Chondrocyte (in vitro differentiated cells): Measurements from ENCODE around the gene PHRF1. TPM values are rescaled to one million over a fixed set of nuclear protein-coding genes. Genes with fewer than 3 reads are reported as not detected.

ENCODE experiments used
- DNase-seq: peaks from one replicate; pipeline ENCODE4 v3.0.0; 2021; ENCODE audit warnings: mixed read lengths, low spot score
- H3K27ac Mint-ChIP-seq: one replicate; pipeline ENCODE4 v1.8.0; 2021; ENCODE audit warnings: mild to moderate bottlenecking, moderate library complexity, mixed read lengths; ENCODE audit not compliant: unreplicated experiment
- H3K27me3 Mint-ChIP-seq: 2 replicates; pipeline ENCODE4 v1.8.0; 2021; ENCODE audit warnings: low read depth, mixed read lengths
- H3K36me3 Mint-ChIP-seq: 2 replicates; pipeline ENCODE4 v1.8.0; 2021; ENCODE audit warnings: low read depth, mixed read lengths
- H3K4me1 Mint-ChIP-seq: 2 replicates; pipeline ENCODE4 v1.8.0; 2021; ENCODE audit warnings: low read depth, mild to moderate bottlenecking, mixed read lengths
- H3K4me3 Mint-ChIP-seq: one replicate; pipeline ENCODE4 v1.8.0; 2021; ENCODE audit warnings: mild to moderate bottlenecking, moderate library complexity, mixed read lengths; ENCODE audit not compliant: unreplicated experiment
- H3K9me3 Mint-ChIP-seq: 2 replicates; pipeline ENCODE4 v1.8.0; 2021; ENCODE audit warnings: low read depth, mixed read lengths
- total RNA-seq: library from RNA; stranded (reverse); gene quantifications from 3 replicates; pipeline ENCODE4 v1.2.1, GENCODE V29; 2021
- TF ChIP-seq, protein P1 (sequence below): fragments of 200-600 bp; sonication (generic); IDR thresholded peaks from 2 replicates; pipeline ENCODE4 v1.5.0; 2021; ENCODE audit warnings: antibody characterized with exemption, mild to moderate bottlenecking, moderate library complexity

Gene PHRF1
- total RNA-seq, 1 donor from 2014 or later = 25.9 TPM

DNA sequence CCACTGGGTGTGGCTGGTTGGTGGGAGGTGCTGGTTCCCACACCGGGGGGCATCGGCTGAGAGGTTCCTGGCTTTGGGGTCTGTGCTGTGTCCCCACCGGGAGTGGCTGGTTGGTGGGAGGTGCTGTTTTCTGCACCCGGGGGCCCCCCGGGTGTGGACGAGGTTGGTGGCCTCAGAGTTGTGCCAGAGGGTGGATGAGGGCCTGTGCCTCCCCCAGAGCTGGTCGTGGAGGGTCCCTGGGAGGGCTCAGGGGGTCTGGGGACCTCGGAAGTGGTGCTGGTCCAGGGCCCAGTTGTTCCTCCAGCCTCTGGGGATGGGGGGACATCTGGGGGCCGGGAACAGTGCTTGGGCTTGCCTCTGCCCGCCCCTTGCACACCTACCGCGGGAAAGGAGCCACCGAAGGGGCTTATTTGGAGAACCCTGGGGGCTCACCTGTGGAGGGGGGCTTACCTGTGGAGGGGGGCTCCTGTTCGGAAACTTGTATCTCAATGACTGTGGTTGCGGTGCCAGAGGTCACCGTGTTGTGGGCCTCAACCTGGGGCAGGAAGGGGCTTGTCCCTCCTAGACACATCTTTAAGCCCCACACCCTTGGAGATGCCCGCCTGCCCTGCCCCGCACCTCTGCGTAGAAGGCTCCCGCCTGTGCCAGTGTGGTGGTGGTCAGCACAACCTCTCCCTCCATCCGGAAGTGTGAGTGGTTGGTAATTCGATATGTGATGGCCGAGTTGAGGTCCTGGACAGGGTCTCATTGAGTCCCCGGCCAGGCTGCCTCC is 42.8 kb downstream of the PHRF1 start:
- no peaks in the 10 kb centered on the region for H3K36me3 Mint-ChIP-seq
- H3K9me3 Mint-ChIP-seq = no peaks in the 10 kb centered on the region
- peaks cover 22% of the 10 kb centered on the region for H3K4me1 Mint-ChIP-seq
- H3K27ac Mint-ChIP-seq = no peak overlapping the region
- no peak overlapping the region for H3K4me3 Mint-ChIP-seq
- DNase-seq = no peak
- H3K27me3 Mint-ChIP-seq = no peaks in the 10 kb centered on the region
- TF ChIP-seq, protein P1, sequence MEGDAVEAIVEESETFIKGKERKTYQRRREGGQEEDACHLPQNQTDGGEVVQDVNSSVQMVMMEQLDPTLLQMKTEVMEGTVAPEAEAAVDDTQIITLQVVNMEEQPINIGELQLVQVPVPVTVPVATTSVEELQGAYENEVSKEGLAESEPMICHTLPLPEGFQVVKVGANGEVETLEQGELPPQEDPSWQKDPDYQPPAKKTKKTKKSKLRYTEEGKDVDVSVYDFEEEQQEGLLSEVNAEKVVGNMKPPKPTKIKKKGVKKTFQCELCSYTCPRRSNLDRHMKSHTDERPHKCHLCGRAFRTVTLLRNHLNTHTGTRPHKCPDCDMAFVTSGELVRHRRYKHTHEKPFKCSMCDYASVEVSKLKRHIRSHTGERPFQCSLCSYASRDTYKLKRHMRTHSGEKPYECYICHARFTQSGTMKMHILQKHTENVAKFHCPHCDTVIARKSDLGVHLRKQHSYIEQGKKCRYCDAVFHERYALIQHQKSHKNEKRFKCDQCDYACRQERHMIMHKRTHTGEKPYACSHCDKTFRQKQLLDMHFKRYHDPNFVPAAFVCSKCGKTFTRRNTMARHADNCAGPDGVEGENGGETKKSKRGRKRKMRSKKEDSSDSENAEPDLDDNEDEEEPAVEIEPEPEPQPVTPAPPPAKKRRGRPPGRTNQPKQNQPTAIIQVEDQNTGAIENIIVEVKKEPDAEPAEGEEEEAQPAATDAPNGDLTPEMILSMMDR = no peak

DNA sequence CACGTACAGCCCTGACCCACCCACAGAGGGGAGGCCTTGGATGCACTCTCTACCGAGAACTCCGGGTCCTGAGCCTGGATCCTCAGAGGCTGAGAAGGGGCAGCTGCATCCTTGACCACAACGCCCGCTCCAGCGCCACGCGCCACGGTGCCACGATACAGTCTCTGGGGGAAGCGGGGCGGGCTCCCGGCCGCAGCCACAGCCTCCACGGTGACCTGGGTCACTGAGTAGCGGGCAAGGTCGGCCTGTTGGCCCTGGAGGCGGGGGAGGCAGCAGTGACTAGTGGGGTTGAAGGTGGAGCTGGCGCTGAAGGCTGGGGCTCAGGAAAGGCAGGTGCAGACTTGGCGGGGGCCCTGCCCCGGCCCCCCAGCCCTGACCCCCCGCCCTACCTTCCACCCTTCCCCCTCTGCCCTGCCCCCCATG is 43.4 kb downstream of the PHRF1 start:
- Mint-ChIP-seq H3K4me1 (peaks cover 16% of the 10 kb centered on the region), H3K27me3 (no peaks in the 10 kb centered on the region), H3K4me3 (no peak overlapping the region), H3K36me3 (no peaks in the 10 kb centered on the region), H3K27ac (no peak overlapping the region), H3K9me3 (no peaks in the 10 kb centered on the region)
- TF ChIP-seq, protein P1 = no peak
- no peak for DNase-seq

DNA sequence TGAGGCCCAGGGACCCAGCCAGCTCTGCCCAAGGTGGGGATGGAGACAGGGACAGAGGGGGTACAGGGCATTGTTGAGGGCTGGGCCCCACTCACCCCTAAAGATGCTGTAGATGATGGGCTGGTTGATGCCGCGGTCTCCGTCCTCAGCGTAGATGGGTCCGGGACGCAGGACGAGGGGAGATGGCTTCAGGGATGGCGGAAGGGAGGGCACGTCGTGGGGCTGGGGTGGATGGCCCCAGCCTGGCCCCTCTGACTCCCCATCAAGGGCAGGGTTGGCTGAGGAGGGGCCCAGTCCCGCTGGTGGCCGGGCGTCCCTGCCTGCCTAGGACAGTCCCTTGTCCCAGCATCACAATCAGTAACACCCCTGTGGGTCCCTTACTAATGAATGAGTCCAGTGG is 43.9 kb downstream of the PHRF1 start:
- TF ChIP-seq, protein P1 = no peak
- Mint-ChIP-seq H3K27ac (no peak overlapping the region), H3K4me3 (no peak overlapping the region), H3K4me1 (peaks cover 14% of the 10 kb centered on the region), H3K27me3 (no peaks in the 10 kb centered on the region), H3K36me3 (no peaks in the 10 kb centered on the region), H3K9me3 (no peaks in the 10 kb centered on the region)
- DNase-seq = no peak

DNA sequence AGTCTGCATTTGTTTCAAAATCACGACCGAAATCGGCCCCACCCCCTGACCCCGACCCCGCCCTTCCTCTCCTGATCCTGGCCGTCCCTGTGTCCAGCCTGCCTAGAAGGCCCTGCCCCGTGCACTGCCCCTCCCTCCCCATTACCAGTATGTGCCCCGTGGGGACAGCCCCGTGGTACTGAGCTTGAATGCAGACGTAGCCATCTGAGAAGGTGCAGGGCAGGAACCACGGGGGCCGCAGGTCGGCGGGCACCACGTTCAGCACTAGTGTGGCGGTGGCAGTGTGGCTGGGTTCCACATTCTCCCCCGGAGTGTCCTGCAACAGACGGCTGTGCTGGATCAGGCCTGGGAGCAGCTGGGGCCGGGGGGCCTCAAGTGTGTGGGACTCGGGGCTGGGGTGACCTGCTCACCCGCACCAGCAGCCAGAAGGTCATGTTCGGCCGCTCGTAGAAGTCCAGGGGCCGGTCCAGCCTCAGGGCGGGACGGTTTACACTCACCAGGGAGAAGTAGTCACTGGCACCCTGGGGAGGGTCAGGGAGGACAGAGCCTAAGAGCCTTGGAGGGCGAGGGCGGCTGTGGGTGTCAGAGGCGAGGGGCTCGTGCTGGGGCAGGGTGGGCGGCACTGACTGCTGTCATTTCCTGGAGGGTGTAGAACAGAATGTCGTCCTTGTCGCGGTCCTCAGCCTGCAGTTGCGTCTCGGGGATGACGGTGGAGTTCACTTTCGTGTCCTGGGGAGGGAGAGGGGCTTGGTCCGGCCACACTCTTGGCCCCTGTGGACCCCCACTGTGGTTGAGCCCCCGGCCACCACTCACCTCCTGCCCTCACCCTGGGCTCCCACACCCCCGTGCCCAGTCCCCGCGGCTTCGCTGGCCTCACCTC is 44.9 kb downstream of the PHRF1 start:
- H3K4me1 Mint-ChIP-seq = peaks cover 8% of the 10 kb centered on the region
- TF ChIP-seq, protein P1 = no peak
- no peaks in the 10 kb centered on the region for H3K36me3 Mint-ChIP-seq
- H3K9me3 Mint-ChIP-seq = no peaks in the 10 kb centered on the region
- H3K27ac Mint-ChIP-seq = no peak overlapping the region
- DNase-seq = no peak
- H3K4me3 Mint-ChIP-seq = no peak overlapping the region
- no peaks in the 10 kb centered on the region for H3K27me3 Mint-ChIP-seq

DNA sequence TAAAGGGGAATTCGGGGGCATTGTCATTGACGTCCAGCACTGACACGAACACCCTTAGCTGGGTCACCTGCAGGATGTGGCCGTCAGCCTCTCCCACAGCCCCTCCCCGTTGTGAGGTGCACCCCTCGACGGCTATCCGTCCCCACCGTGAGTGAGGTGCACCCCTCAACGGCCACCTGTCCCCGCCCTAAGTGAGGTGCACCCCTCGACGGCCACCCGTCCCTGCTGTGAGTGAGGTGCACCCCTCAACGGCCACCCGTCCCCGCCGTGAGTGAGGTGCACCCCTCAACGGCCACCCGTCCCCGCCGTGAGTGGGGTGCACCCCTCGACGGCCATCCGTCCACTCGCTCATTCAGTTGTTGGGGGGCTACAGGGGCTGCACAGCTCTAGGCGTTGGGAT is 45.6 kb downstream of the PHRF1 start:
- H3K36me3 Mint-ChIP-seq = no peaks in the 10 kb centered on the region
- H3K27me3 Mint-ChIP-seq = no peaks in the 10 kb centered on the region
- DNase-seq = no peak
- TF ChIP-seq, protein P1 = no peak
- peaks cover 8% of the 10 kb centered on the region for H3K4me1 Mint-ChIP-seq
- no peak overlapping the region for H3K4me3 Mint-ChIP-seq
- H3K9me3 Mint-ChIP-seq = no peaks in the 10 kb centered on the region
- H3K27ac Mint-ChIP-seq = no peak overlapping the region
